ENCODE data around the gene SSBP3. TPM values are rescaled to one million over a fixed set of nuclear protein-coding genes. Genes with fewer than 3 reads are reported as not detected.
"Not testable (repeated sequence)": the region's sequence is repeated elsewhere in the genome, so short reads cannot be mapped to it uniquely, and the experiment has no call there.

The SSBP3 gene
- total RNA-seq, 1 experiment from 2014 or later: 115 TPM

DNA sequence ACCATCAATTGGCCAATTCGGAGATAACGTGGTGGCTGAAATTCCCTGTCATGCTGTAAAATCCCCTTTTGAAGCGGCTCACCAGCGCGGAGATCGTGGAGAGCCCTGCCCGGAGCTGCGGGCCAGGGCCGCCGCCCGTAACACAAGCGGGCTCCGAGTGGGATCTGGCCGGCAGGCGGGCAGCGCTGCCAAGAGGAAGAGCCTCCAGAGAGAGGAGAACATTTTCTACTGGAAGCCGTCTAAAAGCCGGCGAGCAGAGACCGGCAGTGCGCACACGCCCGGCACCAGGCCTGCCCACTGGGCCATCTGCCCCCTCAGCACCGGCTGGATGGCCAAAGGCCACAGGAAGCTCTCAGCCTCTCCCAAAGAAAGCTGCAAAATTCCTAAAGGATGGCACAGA, 15.5 kb downstream of the SSBP3 start:
- TF ChIP-seq CREM (CRISPR knock-in tag; IDR thresholded peaks at IDR 0.05) (no peak), ETV6 (CRISPR knock-in tag; IDR thresholded peaks at IDR 0.05) (no peak), KAT7 (CRISPR knock-in tag; IDR thresholded peaks at IDR 0.05; ENCODE audit: borderline replicate concordance) (no peak), NR3C1 (CRISPR knock-in tag; conservative IDR thresholded peaks at IDR 0.05; ENCODE audit: low read depth) (no peak)
- TF ChIP-seq, protein P1, sequence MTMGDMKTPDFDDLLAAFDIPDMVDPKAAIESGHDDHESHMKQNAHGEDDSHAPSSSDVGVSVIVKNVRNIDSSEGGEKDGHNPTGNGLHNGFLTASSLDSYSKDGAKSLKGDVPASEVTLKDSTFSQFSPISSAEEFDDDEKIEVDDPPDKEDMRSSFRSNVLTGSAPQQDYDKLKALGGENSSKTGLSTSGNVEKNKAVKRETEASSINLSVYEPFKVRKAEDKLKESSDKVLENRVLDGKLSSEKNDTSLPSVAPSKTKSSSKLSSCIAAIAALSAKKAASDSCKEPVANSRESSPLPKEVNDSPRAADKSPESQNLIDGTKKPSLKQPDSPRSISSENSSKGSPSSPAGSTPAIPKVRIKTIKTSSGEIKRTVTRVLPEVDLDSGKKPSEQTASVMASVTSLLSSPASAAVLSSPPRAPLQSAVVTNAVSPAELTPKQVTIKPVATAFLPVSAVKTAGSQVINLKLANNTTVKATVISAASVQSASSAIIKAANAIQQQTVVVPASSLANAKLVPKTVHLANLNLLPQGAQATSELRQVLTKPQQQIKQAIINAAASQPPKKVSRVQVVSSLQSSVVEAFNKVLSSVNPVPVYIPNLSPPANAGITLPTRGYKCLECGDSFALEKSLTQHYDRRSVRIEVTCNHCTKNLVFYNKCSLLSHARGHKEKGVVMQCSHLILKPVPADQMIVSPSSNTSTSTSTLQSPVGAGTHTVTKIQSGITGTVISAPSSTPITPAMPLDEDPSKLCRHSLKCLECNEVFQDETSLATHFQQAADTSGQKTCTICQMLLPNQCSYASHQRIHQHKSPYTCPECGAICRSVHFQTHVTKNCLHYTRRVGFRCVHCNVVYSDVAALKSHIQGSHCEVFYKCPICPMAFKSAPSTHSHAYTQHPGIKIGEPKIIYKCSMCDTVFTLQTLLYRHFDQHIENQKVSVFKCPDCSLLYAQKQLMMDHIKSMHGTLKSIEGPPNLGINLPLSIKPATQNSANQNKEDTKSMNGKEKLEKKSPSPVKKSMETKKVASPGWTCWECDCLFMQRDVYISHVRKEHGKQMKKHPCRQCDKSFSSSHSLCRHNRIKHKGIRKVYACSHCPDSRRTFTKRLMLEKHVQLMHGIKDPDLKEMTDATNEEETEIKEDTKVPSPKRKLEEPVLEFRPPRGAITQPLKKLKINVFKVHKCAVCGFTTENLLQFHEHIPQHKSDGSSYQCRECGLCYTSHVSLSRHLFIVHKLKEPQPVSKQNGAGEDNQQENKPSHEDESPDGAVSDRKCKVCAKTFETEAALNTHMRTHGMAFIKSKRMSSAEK (CRISPR knock-in tag; IDR thresholded peaks at IDR 0.05; ENCODE audit: borderline replicate concordance): no peak
- TF ChIP-seq, protein P2, sequence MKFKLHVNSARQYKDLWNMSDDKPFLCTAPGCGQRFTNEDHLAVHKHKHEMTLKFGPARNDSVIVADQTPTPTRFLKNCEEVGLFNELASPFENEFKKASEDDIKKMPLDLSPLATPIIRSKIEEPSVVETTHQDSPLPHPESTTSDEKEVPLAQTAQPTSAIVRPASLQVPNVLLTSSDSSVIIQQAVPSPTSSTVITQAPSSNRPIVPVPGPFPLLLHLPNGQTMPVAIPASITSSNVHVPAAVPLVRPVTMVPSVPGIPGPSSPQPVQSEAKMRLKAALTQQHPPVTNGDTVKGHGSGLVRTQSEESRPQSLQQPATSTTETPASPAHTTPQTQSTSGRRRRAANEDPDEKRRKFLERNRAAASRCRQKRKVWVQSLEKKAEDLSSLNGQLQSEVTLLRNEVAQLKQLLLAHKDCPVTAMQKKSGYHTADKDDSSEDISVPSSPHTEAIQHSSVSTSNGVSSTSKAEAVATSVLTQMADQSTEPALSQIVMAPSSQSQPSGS (CRISPR knock-in tag; IDR thresholded peaks at IDR 0.05; ENCODE audit: borderline replicate concordance, low read depth): no peak
- TF ChIP-seq, protein P3, sequence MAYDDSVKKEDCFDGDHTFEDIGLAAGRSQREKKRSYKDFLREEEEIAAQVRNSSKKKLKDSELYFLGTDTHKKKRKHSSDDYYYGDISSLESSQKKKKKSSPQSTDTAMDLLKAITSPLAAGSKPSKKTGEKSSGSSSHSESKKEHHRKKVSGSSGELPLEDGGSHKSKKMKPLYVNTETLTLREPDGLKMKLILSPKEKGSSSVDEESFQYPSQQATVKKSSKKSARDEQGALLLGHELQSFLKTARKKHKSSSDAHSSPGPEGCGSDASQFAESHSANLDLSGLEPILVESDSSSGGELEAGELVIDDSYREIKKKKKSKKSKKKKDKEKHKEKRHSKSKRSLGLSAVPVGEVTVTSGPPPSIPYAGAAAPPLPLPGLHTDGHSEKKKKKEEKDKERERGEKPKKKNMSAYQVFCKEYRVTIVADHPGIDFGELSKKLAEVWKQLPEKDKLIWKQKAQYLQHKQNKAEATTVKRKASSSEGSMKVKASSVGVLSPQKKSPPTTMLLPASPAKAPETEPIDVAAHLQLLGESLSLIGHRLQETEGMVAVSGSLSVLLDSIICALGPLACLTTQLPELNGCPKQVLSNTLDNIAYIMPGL (CRISPR knock-in tag; IDR thresholded peaks at IDR 0.05): no peak
- Mint-ChIP-seq H3K4me1 (peaks cover 36% of the 10 kb centered on the region), H3K9me3 (no peaks in the 10 kb centered on the region), H3K4me3 (no peak overlapping the region), H3K27ac (peak overlapping the region; percentile 4; the same call in 1 of the 2 replicates), H3K36me3 (peaks cover 31% of the 10 kb centered on the region), H3K27me3 (ENCODE audit: low read depth) (no peaks in the 10 kb centered on the region)
- no peak for DNase-seq (ENCODE audit: low spot score)
- ChIA-PET CTCF (interaction anchor here (1.0 to 1.2 kb wide), 3 partner anchors 98 to 169 kb away, joined by 3 to 5 read pairs (median 3); no protein-coding TSS in a partner anchor), POLR2A (interaction anchor here (1.0 kb wide), 1 partner anchor 107 kb away, joined by 3 read pairs; no protein-coding TSS in a partner anchor)
- no peak for ATAC-seq

DNA sequence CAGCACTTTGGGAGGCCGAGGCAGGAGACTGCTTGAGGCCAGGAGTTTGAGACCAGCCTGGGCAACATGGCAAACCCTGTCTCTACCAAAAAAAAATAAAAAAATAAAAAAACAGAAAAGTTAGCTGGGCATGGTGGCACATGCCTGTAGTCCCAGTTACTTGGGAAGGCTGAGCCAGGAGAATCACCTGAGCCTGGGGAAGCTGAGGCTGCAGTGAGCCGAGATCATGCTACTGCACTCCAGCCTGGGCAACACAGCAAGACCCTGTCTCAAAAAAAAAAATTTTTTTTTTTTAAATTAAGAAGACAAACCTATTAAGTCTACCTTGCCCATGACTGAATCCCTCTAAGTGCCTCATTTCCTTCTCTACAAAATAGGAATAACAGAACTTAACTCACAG, 16.6 kb downstream of the SSBP3 start:
- CTCF ChIA-PET; H3K4me3 Mint-ChIP-seq; H3K27ac Mint-ChIP-seq; POLR2A ChIA-PET; DNase-seq (ENCODE audit: low spot score); H3K9me3 Mint-ChIP-seq; ATAC-seq; H3K27me3 Mint-ChIP-seq (ENCODE audit: low read depth): not testable (repeated sequence)
- Mint-ChIP-seq H3K4me1 (peaks cover 43% of the 10 kb centered on the region), H3K36me3 (peaks cover 27% of the 10 kb centered on the region)
- TF ChIP-seq ZNF121 (CRISPR knock-in tag; IDR thresholded peaks at IDR 0.05): peak; percentile 63; the same call in 1 of the 2 replicates

DNA sequence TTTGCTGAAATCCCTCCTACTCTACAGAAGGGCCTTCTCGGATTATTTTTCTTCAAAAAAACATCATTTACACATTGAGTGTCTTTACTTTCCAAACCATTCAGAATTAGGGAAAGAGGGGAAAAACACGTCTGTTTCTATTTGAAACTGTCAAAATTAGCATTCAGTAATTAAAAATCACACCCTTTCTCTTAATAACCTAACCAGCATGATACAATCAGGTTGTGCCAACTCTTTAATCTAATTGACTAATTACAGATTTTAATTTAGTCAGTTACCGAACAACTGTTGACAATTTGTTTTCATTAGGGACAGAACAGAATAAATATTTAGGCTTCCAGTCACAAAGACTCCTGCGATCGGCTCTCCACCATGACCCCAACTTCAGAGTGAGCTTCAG, 18.8 kb downstream of the SSBP3 start:
- no peaks in the 10 kb centered on the region for H3K27me3 Mint-ChIP-seq (ENCODE audit: low read depth)
- ATAC-seq (no peak), DNase-seq (ENCODE audit: low spot score) (no peak)
- CTCF ChIA-PET: interaction anchor here (1.5 to 1.7 kb wide), 2 partner anchors 16 to 160 kb away, joined by 3 read pairs; no protein-coding TSS in a partner anchor
- H3K4me1 Mint-ChIP-seq: peaks cover 44% of the 10 kb centered on the region
- H3K4me3 Mint-ChIP-seq: no peak overlapping the region
- no peaks in the 10 kb centered on the region for H3K9me3 Mint-ChIP-seq
- TF ChIP-seq GRHL2 (CRISPR knock-in tag; IDR thresholded peaks at IDR 0.05; ENCODE audit: insufficient replicate concordance, severe bottlenecking): no peak
- TF ChIP-seq ZNF423 (CRISPR knock-in tag; IDR thresholded peaks at IDR 0.05): no peak
- TF ChIP-seq ZNF416 (CRISPR knock-in tag; IDR thresholded peaks at IDR 0.05): no peak
- TF ChIP-seq ZNF232 (CRISPR knock-in tag; IDR thresholded peaks at IDR 0.05): no peak
- TF ChIP-seq FOXJ3 (CRISPR knock-in tag; IDR thresholded peaks at IDR 0.05; ENCODE audit: borderline replicate concordance): no peak
- H3K27ac Mint-ChIP-seq: 0 out of 2 replicates have a peak overlapping the region, but pooled peaks have one; percentile 28
- H3K36me3 Mint-ChIP-seq: peaks cover 19% of the 10 kb centered on the region; the same call in 1 of the 2 replicates
- POLR2A ChIA-PET: no interaction called here

All from WTC11 (cell line).